ENCODE results near the gene CLEC4G. TPM values are rescaled to one million over a fixed set of nuclear protein-coding genes. Genes with fewer than 3 reads are reported as not detected.
"Not testable (repeated sequence)": the region's sequence is repeated elsewhere in the genome, so short reads cannot be mapped to it uniquely, and the experiment has no call there.

The CLEC4G gene
- not detected for total RNA-seq

GRCh38 chr19:7732045-7732444 lies at the start of gene CLEC4G:
Gene CLEC4G, minus strand, starts transcription at chr19:7732110. Its CDS starts 8 bp downstream, at chr19:7732102.
- peak within 1 kb of the TSS; percentile 44 for H3K4me3 Mint-ChIP-seq

GRCh38 chr19:7781157-7781556 lies 49.2 kb upstream of the CLEC4G start:
- DNase-seq, result no peak
- H3K9me3 Mint-ChIP-seq, result no peaks in the 10 kb centered on the region
- no peaks in the 10 kb centered on the region for H3K36me3 Mint-ChIP-seq
- H3K27ac Mint-ChIP-seq, result no peak overlapping the region
- H3K27me3 Mint-ChIP-seq, result peaks cover 38% of the 10 kb centered on the region
- no peak overlapping the region for H3K4me3 Mint-ChIP-seq
- H3K4me1 Mint-ChIP-seq, result peaks cover 2% of the 10 kb centered on the region

More at GRCh38 chr19:7732045-7732444, at the start of gene CLEC4G:
- peaks cover 7% of the 10 kb centered on the region for H3K4me1 Mint-ChIP-seq
- no peak within 1 kb of the TSS for H3K27ac Mint-ChIP-seq
- peaks cover 49% of the 10 kb centered on the region for H3K27me3 Mint-ChIP-seq
- H3K9me3 Mint-ChIP-seq, result no peaks in the 10 kb centered on the region
- no peaks in the 10 kb centered on the region for H3K36me3 Mint-ChIP-seq
- DNase-seq, result no peak

DNA sequence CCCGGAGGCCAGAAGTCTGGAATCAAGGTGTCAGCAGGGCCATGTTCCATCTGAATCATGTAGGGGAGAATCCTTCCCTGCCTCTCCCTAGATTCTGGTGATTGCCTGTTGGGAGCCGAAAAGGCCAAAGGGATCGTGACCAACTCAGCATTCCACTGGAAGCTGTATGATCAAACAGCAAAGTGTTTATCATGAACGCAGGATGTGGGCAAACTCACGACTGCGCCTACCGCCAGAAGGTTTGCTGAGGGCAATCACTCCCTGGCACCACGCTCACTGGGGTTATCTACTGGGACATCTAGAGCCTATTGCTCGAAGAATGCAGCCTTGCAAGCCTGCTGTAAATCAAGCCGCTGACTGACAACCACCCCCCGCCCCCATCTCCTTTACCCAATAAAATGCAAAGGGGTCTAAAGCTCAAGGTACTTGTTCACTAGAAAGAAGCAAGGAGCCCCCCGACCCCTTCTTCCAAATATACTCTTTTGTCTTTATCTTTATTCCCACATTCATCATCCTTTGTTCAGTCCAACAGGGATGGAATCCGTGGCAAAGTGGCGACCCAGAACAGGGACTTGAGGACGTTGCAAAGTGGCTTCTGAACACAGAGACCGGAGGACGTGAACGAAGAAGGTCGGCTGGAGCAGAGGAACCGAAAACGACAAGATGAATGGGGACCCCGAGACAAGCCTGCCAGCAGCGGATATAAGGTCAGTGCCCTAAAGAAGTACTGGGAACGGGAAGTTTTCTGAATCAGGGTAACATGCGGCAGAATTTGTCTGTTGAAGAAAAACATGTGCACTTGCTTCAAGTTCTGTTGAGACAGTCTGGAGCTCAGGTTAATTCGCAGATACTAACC lies 47.9 kb upstream of the CLEC4G start:
- Mint-ChIP-seq H3K27me3 (peaks cover 32% of the 10 kb centered on the region), H3K27ac (no peak overlapping the region), H3K9me3 (no peaks in the 10 kb centered on the region), H3K4me3 (no peak overlapping the region), H3K36me3 (no peaks in the 10 kb centered on the region), H3K4me1 (peaks cover 2% of the 10 kb centered on the region)
- no peak for DNase-seq

- no peak overlapping the region for H3K4me3 Mint-ChIP-seq
- no peak overlapping the region for H3K27ac Mint-ChIP-seq
- peaks cover 8% of the 10 kb centered on the region for H3K4me1 Mint-ChIP-seq
- no peaks in the 10 kb centered on the region for H3K36me3 Mint-ChIP-seq
- DNase-seq, result no peak
- peaks cover 16% of the 10 kb centered on the region for H3K27me3 Mint-ChIP-seq
- H3K9me3 Mint-ChIP-seq, result no peaks in the 10 kb centered on the region
These were observed 46.2 kb upstream of the CLEC4G start for GRCh38 chr19:7778081-7778480.

GRCh38 chr19:7775761-7776160 lies 43.9 kb upstream of the CLEC4G start:
- DNase-seq, result no peak
- peaks cover 27% of the 10 kb centered on the region for H3K4me1 Mint-ChIP-seq
- no peak overlapping the region for H3K27ac Mint-ChIP-seq
- H3K27me3 Mint-ChIP-seq, result peaks cover 18% of the 10 kb centered on the region
- no peaks in the 10 kb centered on the region for H3K36me3 Mint-ChIP-seq
- peaks cover 3% of the 10 kb centered on the region for H3K9me3 Mint-ChIP-seq
- H3K4me3 Mint-ChIP-seq, result no peak overlapping the region

DNA sequence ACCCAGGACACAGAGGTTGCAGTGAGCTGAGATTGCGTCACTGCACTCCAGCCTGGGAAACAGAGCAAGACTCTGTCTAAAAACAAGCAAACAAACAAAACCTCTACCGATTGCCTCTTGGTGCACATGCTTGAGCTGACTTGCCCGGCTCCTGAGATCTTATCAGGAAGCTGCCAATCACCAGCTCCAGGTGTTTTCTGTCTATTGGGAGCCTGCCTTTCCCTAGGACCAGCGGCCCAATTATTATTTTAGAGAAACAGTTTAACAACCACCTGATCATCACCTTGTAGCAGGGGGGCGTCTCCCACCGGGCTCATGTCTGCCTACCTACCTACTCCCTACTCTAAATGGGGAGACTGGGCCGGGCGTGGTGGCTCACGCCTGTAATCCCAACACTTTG lies 41.9 kb upstream of the CLEC4G start:
- no peak for DNase-seq
- Mint-ChIP-seq H3K4me1 (peaks cover 27% of the 10 kb centered on the region), H3K36me3 (no peaks in the 10 kb centered on the region), H3K27ac (peak overlapping the region; percentile 8), H3K4me3 (no peak overlapping the region), H3K9me3 (peaks cover 3% of the 10 kb centered on the region), H3K27me3 (peaks cover 18% of the 10 kb centered on the region)

GRCh38 chr19:7772752-7773291 lies 40.9 kb upstream of the CLEC4G start:
- Mint-ChIP-seq H3K27ac (peak overlapping the region; percentile 91), H3K36me3 (no peaks in the 10 kb centered on the region), H3K9me3 (peaks cover 3% of the 10 kb centered on the region), H3K4me3 (peak overlapping the region; percentile 23), H3K4me1 (peaks cover 25% of the 10 kb centered on the region), H3K27me3 (peaks cover 19% of the 10 kb centered on the region)
- DNase-seq, result peak; percentile 50

GRCh38 chr19:7771072-7771471 lies 39.2 kb upstream of the CLEC4G start:
- no peak for DNase-seq
- Mint-ChIP-seq H3K4me3 (no peak overlapping the region), H3K4me1 (peaks cover 25% of the 10 kb centered on the region), H3K9me3 (peaks cover 3% of the 10 kb centered on the region), H3K27ac (peak overlapping the region; percentile 85), H3K27me3 (peaks cover 10% of the 10 kb centered on the region), H3K36me3 (no peaks in the 10 kb centered on the region)

DNA sequence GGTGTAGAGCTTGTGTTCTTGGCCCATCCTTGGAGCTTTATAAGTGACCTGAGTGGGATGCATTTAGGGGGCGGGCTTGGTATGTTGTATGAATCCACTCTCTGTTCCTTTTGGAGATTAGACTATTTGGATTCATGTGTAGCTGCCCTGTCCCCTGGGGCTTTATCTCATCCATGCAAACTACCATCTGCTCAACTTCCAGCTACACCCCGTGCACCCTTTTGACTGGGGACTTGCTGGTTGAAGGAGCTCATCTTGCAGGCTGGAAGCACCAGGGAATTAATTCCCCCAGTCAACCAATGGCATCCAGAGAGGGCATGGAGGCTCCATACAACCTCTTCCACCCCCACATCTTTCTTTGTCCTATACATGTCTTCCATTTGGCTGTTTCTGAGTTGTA lies 37.3 kb upstream of the CLEC4G start:
- DNase-seq, result no peak
- H3K27ac Mint-ChIP-seq, result no peak overlapping the region
- peaks cover 6% of the 10 kb centered on the region for H3K27me3 Mint-ChIP-seq
- H3K36me3 Mint-ChIP-seq, result no peaks in the 10 kb centered on the region
- peaks cover 25% of the 10 kb centered on the region for H3K4me1 Mint-ChIP-seq
- no peak overlapping the region for H3K4me3 Mint-ChIP-seq
- peaks cover 3% of the 10 kb centered on the region for H3K9me3 Mint-ChIP-seq

GRCh38 chr19:7767487-7767886 lies 35.6 kb upstream of the CLEC4G start:
- Mint-ChIP-seq H3K36me3 (no peaks in the 10 kb centered on the region), H3K27me3 (peaks cover 11% of the 10 kb centered on the region), H3K27ac (no peak overlapping the region), H3K4me3 (no peak overlapping the region), H3K4me1 (peaks cover 21% of the 10 kb centered on the region), H3K9me3 (peaks cover 3% of the 10 kb centered on the region)
- DNase-seq, result no peak

GRCh38 chr19:7766535-7766934 lies 34.6 kb upstream of the CLEC4G start:
- H3K9me3 Mint-ChIP-seq, result peaks cover 3% of the 10 kb centered on the region
- H3K36me3 Mint-ChIP-seq, result no peaks in the 10 kb centered on the region
- H3K4me1 Mint-ChIP-seq, result peaks cover 12% of the 10 kb centered on the region
- DNase-seq, result no peak
- no peak overlapping the region for H3K27ac Mint-ChIP-seq
- no peak overlapping the region for H3K4me3 Mint-ChIP-seq
- peaks cover 13% of the 10 kb centered on the region for H3K27me3 Mint-ChIP-seq

DNA sequence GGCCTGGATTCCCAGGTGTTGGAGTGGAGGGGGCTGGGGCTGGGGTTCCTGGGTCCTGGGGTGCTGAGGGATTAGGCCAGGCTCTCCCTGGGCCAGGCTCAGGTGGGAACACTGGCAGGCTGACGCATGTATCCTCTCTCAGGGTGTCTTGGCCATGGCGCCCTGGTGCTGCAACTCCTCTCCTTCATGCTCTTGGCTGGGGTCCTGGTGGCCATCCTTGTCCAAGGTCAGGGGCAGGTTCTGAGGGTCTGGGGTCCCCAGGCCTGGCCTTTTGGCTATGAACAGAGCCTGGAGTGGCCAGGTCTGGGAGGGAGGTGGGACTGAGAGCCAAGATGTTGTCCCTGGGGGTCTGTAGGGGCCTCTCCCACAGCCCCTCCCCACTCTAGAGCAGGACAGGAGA lies 33.1 kb upstream of the CLEC4G start:
- not testable (repeated sequence) for H3K9me3 Mint-ChIP-seq, H3K27ac Mint-ChIP-seq, H3K36me3 Mint-ChIP-seq, H3K4me3 Mint-ChIP-seq, DNase-seq, H3K4me1 Mint-ChIP-seq
- peaks cover 17% of the 10 kb centered on the region for H3K27me3 Mint-ChIP-seq

DNA sequence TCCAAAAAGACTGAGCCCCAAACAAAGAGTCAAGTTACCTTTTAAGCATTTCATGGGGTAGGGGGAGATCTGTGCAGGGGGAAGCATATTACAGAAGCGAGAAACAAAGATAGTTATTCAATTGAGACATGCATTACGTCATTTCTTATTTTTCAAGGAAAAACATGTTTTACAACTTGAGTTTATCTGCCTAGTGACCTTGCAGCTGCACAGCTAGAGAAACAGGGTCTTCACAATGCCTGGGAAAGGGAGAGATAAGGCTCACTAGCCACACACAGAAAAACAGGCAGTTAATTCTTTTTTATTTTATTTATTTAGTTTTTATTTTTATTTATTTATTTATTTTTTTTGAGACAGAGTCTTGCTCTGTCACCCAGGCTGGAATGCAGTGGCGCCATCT lies 32.2 kb upstream of the CLEC4G start:
- not testable (repeated sequence) for DNase-seq, H3K9me3 Mint-ChIP-seq, H3K36me3 Mint-ChIP-seq, H3K27ac Mint-ChIP-seq, H3K4me3 Mint-ChIP-seq, H3K4me1 Mint-ChIP-seq
- H3K27me3 Mint-ChIP-seq, result peaks cover 17% of the 10 kb centered on the region

DNA sequence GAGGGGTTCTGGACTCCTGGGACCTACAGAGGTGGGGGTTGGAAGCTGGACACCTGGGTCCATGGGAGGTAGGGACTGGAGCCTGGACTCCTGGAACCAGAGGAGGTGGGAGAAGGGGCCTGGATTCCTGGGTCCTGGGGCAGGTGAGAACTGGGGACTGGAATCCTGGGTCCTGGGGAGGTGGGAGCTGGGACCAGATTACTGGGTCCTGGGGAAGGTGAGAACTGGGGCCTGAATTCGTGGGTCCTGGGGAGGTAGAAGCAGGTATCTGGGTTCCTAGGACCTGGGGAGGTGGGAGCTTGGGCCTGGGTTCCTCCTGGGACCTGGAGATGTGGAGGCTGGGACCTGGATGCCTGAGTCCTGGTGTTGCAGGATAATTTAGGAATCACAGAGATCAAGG lies 31.8 kb upstream of the CLEC4G start:
- no peak for DNase-seq
- Mint-ChIP-seq H3K9me3 (peaks cover 10% of the 10 kb centered on the region), H3K4me3 (no peak overlapping the region), H3K4me1 (peaks cover 7% of the 10 kb centered on the region), H3K36me3 (peaks cover 6% of the 10 kb centered on the region), H3K27me3 (peaks cover 17% of the 10 kb centered on the region), H3K27ac (no peak overlapping the region)

DNA sequence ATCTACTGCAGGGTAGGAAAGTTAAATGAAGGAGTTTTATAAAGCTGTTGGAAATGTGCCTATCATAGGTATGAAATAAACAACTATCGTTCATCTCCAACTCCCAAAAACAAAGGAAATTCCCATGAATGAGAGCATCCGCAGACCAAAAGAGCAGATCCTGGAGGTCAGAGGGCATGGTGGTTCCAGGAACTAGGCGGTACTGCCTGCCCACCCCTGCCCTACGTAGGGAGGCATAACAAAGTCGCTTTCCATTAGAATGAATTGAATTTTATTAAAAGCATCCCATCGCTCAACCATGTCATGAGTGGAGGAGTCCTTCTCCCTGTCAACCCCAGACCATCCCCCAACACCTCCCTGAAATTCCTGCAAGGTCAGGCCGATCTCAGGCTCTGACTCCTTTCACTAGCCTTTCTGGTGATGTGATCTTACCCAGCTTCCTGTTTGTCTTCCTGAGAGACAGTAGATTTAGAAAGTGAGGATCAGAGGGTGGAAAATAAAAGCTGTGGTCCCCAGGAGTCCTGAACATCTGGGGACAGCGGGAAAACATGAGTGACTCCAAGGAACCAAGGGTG lies 30.9 kb upstream of the CLEC4G start, which contains the start of gene CLEC4M:
Gene CLEC4M, plus strand, starts transcription at position 525 of the 575 bp plus-strand sequence. Its CDS starts 24 bp downstream, at position 549.
- Mint-ChIP-seq H3K4me3 (no peak within 1 kb of the TSS), H3K27ac (no peak within 1 kb of the TSS), H3K4me1 (peaks cover 7% of the 10 kb centered on the region), H3K36me3 (peaks cover 6% of the 10 kb centered on the region), H3K9me3 (peaks cover 17% of the 10 kb centered on the region), H3K27me3 (peaks cover 14% of the 10 kb centered on the region)
- no peak for DNase-seq

Data from activated naive CD8-positive, alpha-beta T cell treated with anti-CD3 and anti-CD28 coated beads for 36 hours (primary cell).